HG03060 (cell line): ENCODE data around the gene SLC35A2.

ENCODE experiments used
- ATAC-seq: cut with Tn5 transposase; IDR thresholded peaks from one replicate; pipeline ENCODE4 v1.9.1; 2021; ENCODE audit warnings: low read depth, moderate number of reproducible peaks; ENCODE audit not compliant: unreplicated experiment

SLC35A2 gene

GRCh38 chrX:48911412-48912182, at the start of gene SLC35A2:
Gene SLC35A2, minus strand, starts transcription at chrX:48911646. Its CDS starts 10 bp downstream, at chrX:48911636.
- peak; percentile 45 for ATAC-seq

- no peak for ATAC-seq
Measured at GRCh38 chrX:48960291-48960690, 48.8 kb upstream of the SLC35A2 start.

GRCh38 chrX:48958635-48959094, 47.2 kb upstream of the SLC35A2 start:
- no peak for ATAC-seq

- ATAC-seq, result peak; percentile 74
Measured at GRCh38 chrX:48957827-48958634, 46.6 kb upstream of the SLC35A2 start.

- ATAC-seq, result peak; percentile 9
Measured at GRCh38 chrX:48957477-48957826, 46.0 kb upstream of the SLC35A2 start, which contains the start of gene OTUD5. Gene OTUD5, minus strand, starts transcription at chrX:48957607. Its CDS starts 37 bp downstream, at chrX:48957570.

GRCh38 chrX:48956728-48957414, 45.4 kb upstream of the SLC35A2 start:
- ATAC-seq, result no peak

GRCh38 chrX:48948589-48948988, 37.1 kb upstream of the SLC35A2 start:
- no peak for ATAC-seq

GRCh38 chrX:48945517-48946348, 34.3 kb upstream of the SLC35A2 start:
- ATAC-seq, result no peak

- no peak for ATAC-seq
Measured at GRCh38 chrX:48942895-48943294, 31.4 kb upstream of the SLC35A2 start.

GRCh38 chrX:48940404-48940955, 29.0 kb upstream of the SLC35A2 start:
- no peak for ATAC-seq

- no peak for ATAC-seq
Measured at GRCh38 chrX:48939524-48940228, 28.2 kb upstream of the SLC35A2 start.

- ATAC-seq, result peak; percentile 32
Measured at GRCh38 chrX:48938721-48939425, 27.4 kb upstream of the SLC35A2 start.

GRCh38 chrX:48937054-48937907, 25.8 kb upstream of the SLC35A2 start:
- ATAC-seq, result peak; percentile 37

- ATAC-seq, result no peak
Measured at GRCh38 chrX:48936429-48937053, 25.1 kb upstream of the SLC35A2 start.

GRCh38 chrX:48935301-48935670, 23.8 kb upstream of the SLC35A2 start:
- ATAC-seq, result no peak

- ATAC-seq, result no peak
Measured at GRCh38 chrX:48934581-48935300, 23.3 kb upstream of the SLC35A2 start.

GRCh38 chrX:48933757-48934156, 22.3 kb upstream of the SLC35A2 start:
- no peak for ATAC-seq
